COLO668 (cell line): ENCODE measurements around the gene NCOR2.
A peak's percentile ranks its signal among the peaks of the same experiment; 100 is the strongest.

Experiments used
- DNase-seq: peaks from one replicate; lab custom pipeline; 2025; ENCODE audit not compliant: unreplicated experiment; lab: John Stamatoyannopoulos, UW

NCOR2 gene

GRCh38 chr12:124561231-124561630 is 6.2 kb downstream of the NCOR2 start:
- no peak for DNase-seq

GRCh38 chr12:124560146-124560890 is 7.1 kb downstream of the NCOR2 start:
- no peak for DNase-seq

DNA sequence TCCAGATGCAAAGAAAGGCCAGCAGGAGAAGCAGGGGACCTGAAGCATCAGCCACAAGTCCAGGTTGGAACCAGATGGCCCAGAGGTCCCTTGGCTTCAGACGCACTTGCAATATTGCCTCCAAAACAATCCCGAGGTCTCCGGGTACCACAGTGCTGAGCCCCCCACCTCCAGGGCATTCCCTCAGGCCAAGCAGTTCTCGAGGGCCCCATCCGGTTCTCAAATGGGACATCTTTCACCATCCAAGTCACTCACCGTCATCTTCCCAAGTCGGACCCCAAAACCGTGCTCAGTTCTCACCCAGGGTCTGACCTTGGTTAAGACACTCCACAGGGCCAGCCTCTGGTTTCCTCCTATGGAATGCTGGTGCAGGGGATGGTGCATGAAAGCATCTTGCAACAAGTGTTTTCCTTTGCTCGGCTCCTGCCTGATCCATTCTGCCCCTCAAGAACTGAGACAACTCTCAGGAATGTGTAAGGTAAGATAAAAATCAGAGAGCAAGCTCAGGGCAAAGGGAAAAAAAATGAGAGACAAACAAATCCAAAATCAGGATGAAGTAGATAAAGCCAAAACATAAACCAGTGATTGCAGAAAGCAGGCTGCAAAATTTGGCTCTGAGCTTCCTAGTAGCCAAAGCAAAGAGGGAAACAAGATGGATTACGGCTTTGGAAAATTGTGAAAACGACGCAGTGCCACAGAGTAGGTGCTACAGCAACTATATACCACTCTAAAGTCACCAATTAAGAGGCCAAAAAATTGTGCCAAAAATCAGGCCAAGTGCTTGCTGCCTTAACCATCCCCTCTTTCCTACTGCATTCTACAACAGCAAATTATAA is 8.0 kb downstream of the NCOR2 start:
- DNase-seq = no peak

DNA sequence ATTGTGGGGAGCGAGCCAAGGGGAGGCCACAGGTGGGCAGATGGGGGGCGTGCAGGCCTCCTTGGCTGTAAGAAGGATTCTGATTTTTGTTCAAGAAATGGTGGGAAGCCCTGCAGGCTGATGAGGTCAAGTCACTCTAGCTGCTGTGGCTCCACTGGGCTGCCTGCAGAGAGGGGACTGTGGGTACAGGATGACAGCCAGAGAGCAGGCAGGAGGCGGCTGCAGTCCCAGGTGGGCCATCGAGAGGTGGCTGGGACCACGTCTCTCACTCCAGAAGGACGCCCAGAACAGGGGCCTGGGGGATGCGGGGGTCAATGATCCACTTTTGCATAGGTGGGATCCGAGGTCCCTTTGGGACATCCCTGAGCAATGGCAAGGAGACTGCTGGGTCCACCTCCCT is 9.1 kb downstream of the NCOR2 start:
- DNase-seq = no peak

DNA sequence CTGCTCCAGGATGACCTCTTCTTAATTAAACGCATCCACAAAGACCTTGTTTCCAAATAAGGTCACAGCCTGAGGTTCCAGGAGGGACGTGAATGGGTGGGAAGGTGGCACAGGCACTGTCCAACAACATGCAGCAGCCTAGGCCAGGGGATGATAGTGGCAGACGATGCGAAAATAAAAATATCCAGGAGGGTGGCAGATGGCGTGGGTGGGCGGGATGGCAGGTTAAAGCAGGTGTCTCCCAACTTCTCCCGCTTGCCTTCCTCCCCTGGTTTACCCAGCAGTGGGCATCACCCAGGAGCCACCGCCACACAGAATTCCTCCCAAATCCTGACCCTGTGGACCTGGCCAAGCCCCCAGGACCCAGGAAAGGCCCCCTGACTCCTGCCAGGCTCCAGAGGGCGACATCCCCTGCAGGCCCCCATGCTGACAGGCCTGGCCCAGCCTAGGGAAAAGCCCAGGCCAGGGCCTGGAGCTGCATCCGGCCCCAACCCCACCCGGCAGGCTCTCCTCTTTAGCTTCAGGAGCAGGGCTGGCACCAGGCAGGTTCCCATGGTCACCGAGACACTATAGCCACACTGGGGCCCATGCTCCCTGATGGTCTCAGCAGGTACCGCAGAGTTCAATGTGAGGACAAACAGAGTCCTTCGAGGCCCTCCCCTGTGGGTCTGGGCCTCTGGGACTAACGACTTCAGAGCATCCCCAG is 9.7 kb downstream of the NCOR2 start:
- peak; percentile 24 for DNase-seq

- no peak for DNase-seq
Measured at GRCh38 chr12:124556896-124557501, 10.4 kb downstream of the NCOR2 start.

DNA sequence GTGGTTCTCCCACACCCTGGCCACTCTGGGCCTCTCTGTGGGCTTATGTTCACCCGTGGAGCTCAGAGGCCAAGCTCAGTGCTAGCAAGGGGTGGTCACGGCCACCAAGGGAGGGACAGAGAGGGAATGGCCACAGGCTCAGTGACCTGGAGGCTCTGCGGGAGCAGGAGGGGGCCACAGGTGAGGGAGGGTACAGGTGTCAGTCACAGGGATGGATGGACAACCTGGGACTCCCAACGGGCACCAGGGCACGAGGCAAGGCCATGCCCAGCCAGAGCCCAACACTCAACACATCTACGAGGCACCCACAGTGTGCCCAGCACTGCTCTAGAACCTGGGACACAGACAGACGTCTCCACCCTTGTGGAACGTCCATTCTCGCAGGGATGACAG is 11.3 kb downstream of the NCOR2 start:
- DNase-seq = no peak

- no peak for DNase-seq
Measured at GRCh38 chr12:124555168-124556073, 12.0 kb downstream of the NCOR2 start.

- no peak for DNase-seq
Measured at GRCh38 chr12:124554429-124555029, 12.9 kb downstream of the NCOR2 start.

- no peak for DNase-seq
Measured at GRCh38 chr12:124553862-124554428, 13.5 kb downstream of the NCOR2 start.

GRCh38 chr12:124551268-124552144 is 15.9 kb downstream of the NCOR2 start:
- DNase-seq = peak; percentile 57

GRCh38 chr12:124550123-124551089 is 17.0 kb downstream of the NCOR2 start:
- DNase-seq = no peak

- no peak for DNase-seq
Measured at GRCh38 chr12:124549629-124550028, 17.8 kb downstream of the NCOR2 start.

- no peak for DNase-seq
Measured at GRCh38 chr12:124548854-124549378, 18.5 kb downstream of the NCOR2 start.

GRCh38 chr12:124547626-124548025 is 19.8 kb downstream of the NCOR2 start:
- no peak for DNase-seq

DNA sequence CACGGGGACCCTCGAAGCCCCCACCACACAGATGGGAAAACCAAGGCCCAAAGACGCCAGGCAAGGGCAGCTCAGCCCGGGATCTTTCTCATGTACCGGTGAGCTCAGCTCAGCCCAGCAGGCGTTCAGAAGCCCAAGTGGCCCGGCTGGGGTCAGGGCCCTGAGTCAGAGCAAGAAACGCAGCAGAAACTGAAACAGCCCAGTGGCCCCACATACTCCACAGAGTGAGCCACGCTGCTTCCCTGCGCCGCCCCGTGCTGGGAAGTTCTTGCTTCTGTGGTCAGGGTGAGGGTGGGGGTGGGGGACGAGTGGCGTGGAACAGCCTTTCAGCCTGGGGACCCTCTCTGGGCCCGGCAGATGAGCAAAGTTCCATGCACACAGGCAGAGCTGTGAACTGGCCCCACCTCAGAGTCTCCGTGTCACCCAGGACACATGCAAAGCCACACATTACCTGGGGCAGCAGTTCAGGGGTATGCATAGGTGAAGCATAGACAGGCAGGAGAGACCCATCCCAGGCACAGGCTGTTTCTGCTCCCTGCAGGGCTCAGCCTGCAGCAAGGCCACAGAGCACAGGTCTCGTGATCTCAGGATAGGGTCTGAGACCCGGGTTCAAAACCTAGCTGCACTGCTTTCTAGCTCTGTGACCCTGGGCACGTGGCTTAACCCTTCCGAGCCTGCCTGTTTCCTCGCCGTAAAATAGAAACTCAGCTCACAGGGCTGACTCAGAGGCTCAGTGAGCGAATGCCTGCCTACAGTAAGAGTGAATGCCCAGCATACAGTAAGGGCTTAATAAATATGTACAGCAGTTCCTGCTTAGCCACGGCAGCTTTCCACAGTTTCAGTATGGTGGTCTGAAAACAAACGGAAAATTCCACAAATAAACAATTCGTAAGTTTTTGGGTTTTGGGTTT is 21.6 kb downstream of the NCOR2 start:
- no peak for DNase-seq
